ENCODE measurements around the gene IL1R2.

- TF ChIP-seq POLR2A (IDR thresholded peaks at IDR 0.05; ENCODE audit: low read depth, low read length) = no peak
- no peak for TF ChIP-seq TAF1 (IDR thresholded peaks at IDR 0.05; ENCODE audit: low read depth, low read length)
- no peak for TF ChIP-seq POLR2AphosphoS5 (IDR thresholded peaks at IDR 0.05; ENCODE audit: low read depth, low read length)
Measured at GRCh38 chr2:102033750-102034682, 42.3 kb downstream of the IL1R2 start.
